GM12891 (cell line): Measurements from ENCODE around the gene TMEM245.
A peak's percentile ranks its signal among the peaks of the same experiment; 100 is the strongest.

Experiments used
- DNase-seq: peaks from one replicate; pipeline ENCODE4 v3.0.0; 2011; ENCODE audit warnings: low spot score; ENCODE audit not compliant: insufficient read length
- FAIRE-seq: peaks from 2 replicates; lab custom pipeline; 2011; peaks lifted over from hg19 to GRCh38; lab: Jason Lieb, UNC
- PAX5 ChIP-seq: IDR thresholded peaks from 2 replicates; pipeline ENCODE4 v1.6.1; 2011; ENCODE audit warnings: low read length, moderate library complexity, mild to moderate bottlenecking; ENCODE audit not compliant: insufficient read depth, severe bottlenecking
- POLR2A ChIP-seq: IDR thresholded peaks from 2 replicates; pipeline ENCODE4 v1.6.1; 2011; ENCODE audit warnings: low read depth, low read length, control low read depth
- POLR2AphosphoS5 ChIP-seq: IDR thresholded peaks from 2 replicates; pipeline ENCODE4 v1.6.1; 2011; ENCODE audit warnings: low read depth, low read length, control low read depth
- POU2F2 ChIP-seq: IDR thresholded peaks from 2 replicates; pipeline ENCODE4 v1.6.1; 2011; ENCODE audit warnings: low read depth, mild to moderate bottlenecking, control low read depth, low read length, moderate library complexity
- SPI1 ChIP-seq: IDR thresholded peaks from 2 replicates; pipeline ENCODE4 v1.6.1; 2011; ENCODE audit warnings: low read depth, low read length, control low read depth
- TAF1 ChIP-seq: IDR thresholded peaks from 2 replicates; pipeline ENCODE4 v1.6.1; 2011; ENCODE audit warnings: low read depth, low read length, control low read depth

Gene TMEM245

GRCh38 chr9:109107402-109108240, 12.1 kb downstream of the TMEM245 start:
- no peak for DNase-seq
- TF ChIP-seq POLR2AphosphoS5 (no peak), POLR2A (no peak), PAX5 (no peak), SPI1 (no peak), TAF1 (no peak), POU2F2 (no peak)
- no peak for FAIRE-seq

GRCh38 chr9:109101810-109102209, 17.9 kb downstream of the TMEM245 start:
- FAIRE-seq = no peak
- DNase-seq = no peak
- TF ChIP-seq POLR2A (no peak), SPI1 (peak; percentile 43; the same call in 1 of the 2 replicates)

- TF ChIP-seq SPI1 (no peak), TAF1 (no peak), POLR2AphosphoS5 (no peak), PAX5 (no peak), POLR2A (no peak), POU2F2 (no peak)
- FAIRE-seq (no peak), DNase-seq (no peak)
These were observed 18.5 kb downstream of the TMEM245 start for GRCh38 chr9:109101202-109101595.

DNA sequence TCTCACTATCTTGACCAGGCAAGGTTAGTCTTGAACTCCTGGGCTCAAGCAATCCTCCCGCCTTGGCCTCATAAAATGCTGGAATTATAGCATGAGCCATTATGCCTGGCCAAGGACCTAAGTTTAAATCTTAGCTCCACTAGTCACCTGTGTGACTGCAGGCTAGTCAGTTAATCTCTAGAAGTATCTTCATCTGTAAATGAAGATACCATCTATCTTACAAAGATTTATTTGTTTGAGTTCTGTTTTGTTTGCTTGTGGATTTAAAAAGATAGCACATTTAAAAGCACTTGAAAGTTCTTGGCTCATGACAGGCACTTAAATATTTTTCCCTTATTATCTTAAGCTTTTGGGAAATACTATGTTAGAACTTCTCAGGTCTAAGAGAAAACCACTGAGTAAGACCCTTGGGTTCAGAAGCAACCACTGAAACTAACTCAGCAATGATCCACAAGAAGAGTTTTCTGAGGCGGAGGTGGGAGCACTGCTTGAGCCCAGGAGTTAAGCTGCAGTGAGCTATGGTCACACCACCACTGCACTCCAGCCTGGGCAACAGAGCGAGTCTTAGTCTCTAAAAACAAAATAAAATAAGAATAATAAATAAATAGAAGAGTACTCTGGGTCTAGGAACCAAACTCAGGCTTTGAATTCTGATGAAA, 19.1 kb downstream of the TMEM245 start:
- no peak for TF ChIP-seq TAF1
- no peak for TF ChIP-seq PAX5
- TF ChIP-seq POLR2AphosphoS5 = no peak
- TF ChIP-seq POU2F2 = no peak
- no peak for TF ChIP-seq POLR2A
- TF ChIP-seq SPI1 = no peak
- FAIRE-seq = no peak

DNA sequence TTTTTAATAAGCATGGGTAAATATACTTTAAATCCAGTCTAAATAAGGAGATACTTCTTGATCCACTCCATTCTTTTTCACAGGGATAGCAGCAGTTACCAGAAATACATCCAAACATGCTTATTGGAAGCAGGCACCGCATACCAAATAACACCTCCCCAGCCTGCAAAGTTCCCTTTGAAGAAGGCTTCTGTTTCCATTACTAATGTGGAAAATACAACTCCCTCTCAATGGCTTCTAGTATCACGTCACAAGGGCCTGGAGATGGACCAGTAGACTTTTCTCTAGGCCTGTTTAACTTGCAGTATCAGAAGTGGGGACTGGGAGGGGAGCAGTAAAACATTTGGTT, 20.8 kb downstream of the TMEM245 start:
- TF ChIP-seq POU2F2 (no peak), SPI1 (no peak), POLR2AphosphoS5 (no peak), PAX5 (no peak), TAF1 (no peak), POLR2A (no peak)
- FAIRE-seq = no peak
- no peak for DNase-seq

More for the DNA sequence above, 19.1 kb downstream of the TMEM245 start:
- DNase-seq = no peak

DNA sequence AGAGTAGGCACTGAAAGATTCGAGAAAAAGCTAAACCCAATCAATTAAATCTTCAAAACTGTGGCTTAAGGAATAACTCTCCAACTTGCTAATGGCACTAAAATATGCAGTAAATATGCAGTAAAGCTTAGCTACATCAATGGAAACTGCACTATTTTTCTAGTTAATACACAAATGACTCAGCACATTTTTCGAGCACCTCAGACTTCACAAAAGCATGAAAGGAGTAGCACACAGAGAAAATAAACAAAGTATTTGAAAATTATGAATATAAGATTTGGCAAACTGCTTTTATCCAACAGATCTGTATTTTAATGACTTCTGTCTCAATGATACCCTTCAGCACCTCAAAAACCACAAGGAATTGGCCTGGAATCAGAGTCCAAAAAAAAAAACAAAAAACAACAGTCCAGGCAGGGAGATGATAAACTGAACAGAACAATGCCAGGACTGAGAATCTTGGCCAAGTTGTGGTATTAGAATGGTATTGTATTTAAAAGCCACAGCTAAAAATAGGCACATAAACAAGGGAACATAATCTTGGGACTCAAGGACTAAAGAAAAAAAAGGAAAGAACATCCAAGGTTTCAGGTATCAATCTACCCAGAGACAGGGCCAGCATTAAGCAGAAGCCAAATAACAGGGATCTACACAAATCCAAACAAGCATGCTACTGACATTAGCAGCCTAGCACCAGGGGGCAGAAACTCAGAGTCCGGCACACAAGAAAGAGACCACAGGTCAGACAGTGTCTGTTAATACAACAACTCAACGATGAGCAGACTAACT, 21.4 kb downstream of the TMEM245 start:
- TF ChIP-seq SPI1 (no peak), PAX5 (no peak), POLR2AphosphoS5 (no peak), TAF1 (no peak), POLR2A (no peak), POU2F2 (no peak)
- DNase-seq (no peak), FAIRE-seq (no peak)

- FAIRE-seq = no peak
- no peak for TF ChIP-seq TAF1
- no peak for TF ChIP-seq SPI1
- TF ChIP-seq POU2F2 = no peak
- no peak for TF ChIP-seq PAX5
- no peak for TF ChIP-seq POLR2AphosphoS5
- TF ChIP-seq POLR2A = no peak
- DNase-seq = no peak
These were observed 22.6 kb downstream of the TMEM245 start for GRCh38 chr9:109097146-109097545.

DNA sequence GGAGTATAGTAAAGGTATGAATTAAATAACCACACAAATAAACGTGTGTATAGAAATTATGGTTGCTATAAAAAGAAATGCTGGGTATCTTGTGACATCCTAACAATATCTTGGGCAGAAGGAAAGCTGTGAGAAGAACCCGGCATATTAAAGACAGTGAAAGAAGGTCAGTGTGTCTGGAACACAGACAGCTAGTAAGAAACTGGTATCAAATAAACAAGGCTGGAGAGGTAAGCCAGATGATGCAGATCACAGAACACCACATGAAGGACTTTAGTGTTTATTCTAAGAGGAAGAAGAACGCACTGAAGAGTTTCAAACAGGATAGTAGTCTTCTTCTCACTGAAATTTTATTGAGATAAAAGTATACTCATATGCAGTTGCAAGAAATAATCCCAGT, 24.4 kb downstream of the TMEM245 start:
- DNase-seq (no peak), FAIRE-seq (no peak)
- no peak for TF ChIP-seq POLR2AphosphoS5
- TF ChIP-seq TAF1 = no peak
- no peak for TF ChIP-seq PAX5
- no peak for TF ChIP-seq POU2F2
- no peak for TF ChIP-seq POLR2A
- TF ChIP-seq SPI1 = no peak

DNA sequence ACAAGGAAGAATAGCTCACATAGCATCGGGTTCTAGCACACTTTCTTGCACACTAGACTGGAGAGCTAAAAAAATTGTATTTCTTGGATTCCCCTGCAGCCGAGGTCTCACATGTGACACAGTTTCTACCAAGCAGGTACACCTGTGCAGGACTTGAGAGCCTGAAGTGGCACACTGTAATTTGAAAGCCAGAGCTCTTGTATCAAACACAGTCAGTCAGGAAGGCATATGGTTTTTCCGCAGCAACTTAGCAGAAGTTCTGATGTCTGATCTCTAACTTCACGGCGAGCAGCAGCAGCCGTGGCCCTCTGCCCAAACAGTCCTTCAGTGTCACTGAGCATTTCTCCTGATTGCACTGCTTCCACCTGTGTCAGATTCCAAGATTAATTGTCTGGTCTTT, 25.5 kb downstream of the TMEM245 start:
- no peak for TF ChIP-seq POLR2A
- FAIRE-seq (no peak), DNase-seq (no peak)

GRCh38 chr9:109092587-109092986, 27.2 kb downstream of the TMEM245 start:
- FAIRE-seq (no peak), DNase-seq (no peak)
- TF ChIP-seq SPI1 = no peak
